NCI-H82 treated with DMSO at 0.1 percent for 48 hours (cell line): ENCODE data around the gene KANSL1.
A peak's percentile ranks its signal among the peaks of the same experiment; 100 is the strongest.
"Not testable (repeated sequence)": the region's sequence is repeated elsewhere in the genome, so short reads cannot be mapped to it uniquely, and the experiment has no call there.

Source experiments
- DNase-seq: peaks from one replicate; lab custom pipeline; 2025; ENCODE audit not compliant: unreplicated experiment; lab: John Stamatoyannopoulos, UW

Gene KANSL1

DNA sequence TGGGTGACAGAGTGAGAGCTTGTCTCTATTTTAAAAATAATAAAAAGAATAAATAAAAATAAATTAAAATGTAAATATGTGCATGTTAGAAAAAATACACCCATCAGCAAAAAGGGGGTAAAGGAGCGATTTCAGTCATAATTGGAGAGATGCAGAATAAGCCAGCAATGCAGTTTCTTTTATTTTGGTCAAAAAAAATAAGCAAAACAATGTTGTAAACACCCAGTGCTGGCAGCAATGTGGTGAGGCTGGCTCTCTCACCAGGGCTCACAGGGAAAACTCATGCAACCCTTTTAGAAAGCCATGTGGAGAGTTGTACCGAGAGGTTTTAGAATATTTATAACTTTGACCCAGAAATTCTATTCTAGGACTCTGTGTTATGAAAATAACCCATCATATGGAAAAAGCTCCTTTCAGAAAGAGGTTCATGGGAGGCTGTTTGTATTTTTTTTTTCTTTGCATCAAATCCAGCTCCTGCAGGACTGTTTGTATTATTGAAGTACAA is 185.7 kb downstream of the KANSL1 start:
- no peak for DNase-seq

DNA sequence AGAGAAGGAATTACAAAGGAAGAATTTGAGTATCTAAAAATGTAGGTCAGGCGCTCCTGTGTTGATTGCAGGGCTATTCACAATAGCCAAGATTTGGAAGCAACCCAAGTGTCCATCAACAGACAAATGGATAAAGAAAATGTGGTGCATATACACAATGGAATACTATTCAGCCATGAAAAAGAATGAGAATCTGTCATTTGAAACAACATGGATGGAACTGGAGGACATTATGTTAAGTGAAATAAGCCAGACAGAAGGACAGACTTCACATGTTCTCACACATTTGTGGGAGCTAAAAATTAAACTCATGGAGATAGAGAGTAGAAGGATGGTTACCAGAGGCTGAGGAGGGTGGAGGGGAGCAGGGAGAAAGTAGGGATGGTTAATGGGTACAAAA is 187.1 kb downstream of the KANSL1 start:
- DNase-seq: not testable (repeated sequence)

DNA sequence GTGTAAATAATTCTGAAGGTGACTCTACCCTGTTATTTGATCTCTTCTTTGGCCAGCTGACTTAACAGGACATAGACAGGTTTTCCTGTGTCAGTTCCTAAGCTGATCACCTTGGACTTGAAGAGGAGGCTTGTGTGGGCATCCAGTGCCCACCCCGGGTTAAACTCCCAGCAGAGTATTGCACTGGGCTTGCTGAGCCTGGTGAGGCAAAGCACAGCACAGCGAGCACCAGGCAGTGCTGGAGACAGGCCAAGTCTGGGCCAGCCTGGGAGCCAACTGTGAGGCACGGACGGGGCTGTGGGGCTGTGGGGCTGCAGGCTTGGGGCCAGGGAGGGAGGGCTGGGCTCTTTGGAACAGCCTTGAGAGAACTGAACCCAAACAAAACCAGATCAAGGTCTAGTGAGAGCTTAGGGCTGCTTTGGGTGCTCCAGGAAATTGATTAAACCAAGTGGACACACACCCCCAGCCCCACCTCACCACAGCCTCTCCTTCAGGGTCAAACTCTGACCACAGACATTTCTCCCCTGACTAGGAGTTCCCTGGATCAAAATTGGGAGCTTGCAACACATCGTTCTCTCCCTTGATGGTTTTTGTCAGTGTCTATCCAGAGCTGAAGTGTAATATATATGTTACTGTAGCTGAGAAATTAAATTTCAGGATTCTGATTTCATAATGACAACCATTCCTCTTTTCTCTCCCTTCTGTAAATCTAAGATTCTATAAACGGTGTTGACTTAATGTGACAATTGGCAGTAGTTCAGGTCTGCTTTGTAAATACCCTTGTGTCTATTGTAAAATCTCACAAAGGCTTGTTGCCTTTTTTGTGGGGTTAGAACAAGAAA is 189.1 kb downstream of the KANSL1 start:
- DNase-seq: no peak

DNA sequence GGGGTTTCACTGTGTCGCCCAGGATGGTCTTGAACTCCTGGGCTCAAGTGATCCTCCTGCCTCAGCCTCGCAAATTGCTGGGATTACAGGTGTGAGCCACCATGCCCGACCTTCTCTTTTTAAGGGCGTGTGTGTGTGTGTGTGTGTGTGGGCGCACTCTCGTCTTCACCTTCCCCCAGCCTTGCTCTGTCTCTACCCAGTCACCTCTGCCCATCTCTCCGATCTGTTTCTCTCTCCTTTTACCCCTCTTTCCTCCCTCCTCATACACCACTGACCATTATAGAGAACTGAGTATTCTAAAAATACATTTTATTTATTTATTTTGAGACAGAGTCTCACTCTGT is 190.3 kb downstream of the KANSL1 start:
- DNase-seq: no peak

DNA sequence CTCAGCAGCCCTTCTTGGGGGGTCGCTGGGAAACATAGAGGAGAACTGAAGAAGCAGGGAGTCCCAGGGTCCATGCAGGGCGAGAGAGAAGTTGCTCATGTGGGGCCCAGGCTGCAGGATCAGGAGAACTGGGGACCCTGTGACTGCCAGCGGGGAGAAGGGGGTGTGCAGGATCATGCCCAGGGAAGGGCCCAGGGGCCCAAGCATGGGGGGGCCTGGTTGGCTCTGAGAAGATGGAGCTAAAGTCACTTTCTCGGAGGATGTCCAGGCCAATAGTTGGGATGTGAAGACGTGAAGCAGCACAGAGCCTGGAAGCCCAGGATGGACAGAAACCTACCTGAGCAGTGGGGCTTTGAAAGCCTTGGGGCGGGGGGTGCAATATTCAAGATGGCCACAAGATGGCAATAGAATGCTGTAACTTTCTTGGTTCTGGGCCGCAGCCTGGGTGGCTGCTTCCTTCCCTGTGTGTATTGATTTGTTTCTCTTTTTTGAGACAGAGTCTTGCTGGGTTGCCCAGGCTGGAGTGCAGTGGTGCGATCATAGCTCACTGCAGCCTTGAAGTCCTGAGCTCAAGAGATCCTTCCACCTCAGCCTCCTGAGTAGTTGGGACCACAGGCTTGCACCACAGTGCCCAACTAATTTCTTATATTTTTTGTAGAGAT is 190.8 kb downstream of the KANSL1 start:
- DNase-seq: peak; percentile 44

DNA sequence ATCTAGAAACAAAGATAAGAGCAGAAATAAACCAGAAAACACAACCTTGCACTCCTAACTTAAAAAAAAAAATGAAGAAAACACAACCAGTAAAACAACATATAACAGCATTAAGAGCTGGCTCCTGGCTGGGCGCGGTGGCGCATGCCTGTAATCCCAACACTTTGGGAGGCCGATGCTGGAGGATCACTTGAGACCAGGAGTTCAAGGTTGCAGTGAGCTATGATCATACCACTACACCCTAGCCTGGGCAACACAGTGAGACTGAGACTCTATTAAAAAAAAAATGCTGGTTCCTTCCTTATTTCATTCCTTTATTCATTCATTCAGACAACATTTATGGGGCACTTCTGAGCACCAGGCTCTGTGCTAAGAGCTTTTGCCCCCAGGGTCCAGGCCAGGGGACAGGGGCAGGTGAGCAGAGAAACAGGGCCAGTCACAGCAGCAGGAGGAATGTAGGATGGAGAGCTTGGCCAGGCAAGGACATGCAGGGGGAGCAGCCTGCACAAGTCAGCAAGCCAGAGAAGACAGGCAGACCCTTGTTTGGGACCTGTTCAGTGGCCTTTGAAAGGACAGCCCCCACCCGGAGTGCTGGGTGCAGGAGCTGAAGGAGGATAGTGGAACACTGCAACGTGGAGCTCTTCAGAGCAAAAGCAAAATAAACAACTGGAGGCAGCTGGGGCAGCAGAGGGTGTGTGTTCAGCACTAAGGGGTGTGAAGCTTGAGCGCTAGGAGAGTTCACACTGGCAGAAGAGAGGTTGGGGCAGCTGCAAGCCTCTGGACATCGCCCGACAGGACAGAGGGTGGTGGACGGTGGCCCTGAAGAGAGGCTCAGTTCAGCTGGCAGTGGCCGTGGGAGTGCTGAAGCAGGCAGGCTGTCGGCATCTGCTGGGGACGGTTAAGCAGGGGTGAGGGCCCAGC is 191.6 kb downstream of the KANSL1 start:
- no peak for DNase-seq

DNA sequence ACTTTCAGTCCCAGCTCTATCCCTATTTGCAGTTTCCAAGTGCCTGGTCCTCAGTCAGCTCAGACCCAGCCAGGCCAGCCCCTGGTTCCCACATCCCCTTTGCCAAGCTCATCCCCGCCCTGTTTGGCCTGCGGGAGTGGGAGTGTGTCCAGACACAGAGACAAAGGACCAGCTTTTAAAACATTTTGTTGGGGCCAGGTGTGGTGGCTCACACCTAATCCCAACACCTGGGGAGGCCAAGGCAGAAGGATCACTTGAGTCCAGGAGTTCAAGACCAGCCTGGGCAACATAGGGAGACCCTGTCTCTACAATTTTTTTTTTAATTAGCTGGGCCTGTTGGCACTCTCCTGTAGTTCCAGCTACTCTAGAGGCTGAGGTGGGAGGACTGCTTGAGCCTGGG is 192.5 kb downstream of the KANSL1 start:
- DNase-seq: no peak

DNA sequence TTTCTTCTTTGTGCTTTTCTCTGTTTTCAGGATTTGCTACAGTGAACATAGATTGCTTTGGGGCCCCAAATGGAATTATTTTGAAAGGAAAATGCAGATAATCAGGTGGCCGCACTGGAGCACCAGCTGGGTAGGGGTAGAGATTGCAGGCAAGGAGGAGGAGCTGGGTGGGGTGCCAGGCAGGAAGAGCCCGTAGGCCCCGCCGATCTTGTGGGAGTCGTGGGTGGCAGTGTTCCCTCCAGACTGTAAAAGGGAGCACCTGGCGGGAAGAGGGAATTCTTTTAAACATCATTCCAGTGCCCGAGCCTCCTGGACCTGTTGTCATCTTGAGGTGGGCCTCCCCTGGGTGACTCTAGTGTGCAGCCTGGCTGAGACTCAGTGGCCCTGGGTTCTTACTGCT is 192.9 kb downstream of the KANSL1 start:
- DNase-seq: no peak

DNA sequence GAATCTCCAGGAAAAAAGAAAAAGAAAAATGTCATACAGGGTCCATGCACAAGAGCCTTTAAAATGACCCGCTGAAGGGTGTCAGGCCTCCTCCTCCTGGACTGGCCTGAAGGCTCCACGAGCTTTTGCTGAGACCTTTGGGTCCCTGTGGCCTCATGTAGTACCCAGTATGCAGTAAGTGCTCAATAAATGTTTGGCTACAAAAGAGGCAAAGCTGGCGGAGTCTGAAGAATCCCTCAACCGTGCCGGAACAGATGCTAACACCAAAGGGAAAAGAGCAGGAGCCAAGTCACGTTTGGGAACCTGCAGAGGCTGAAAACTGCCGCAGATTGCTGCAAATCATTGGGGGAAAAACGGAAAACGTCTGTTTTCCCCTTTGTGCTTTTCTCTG is 193.3 kb downstream of the KANSL1 start:
- no peak for DNase-seq

DNA sequence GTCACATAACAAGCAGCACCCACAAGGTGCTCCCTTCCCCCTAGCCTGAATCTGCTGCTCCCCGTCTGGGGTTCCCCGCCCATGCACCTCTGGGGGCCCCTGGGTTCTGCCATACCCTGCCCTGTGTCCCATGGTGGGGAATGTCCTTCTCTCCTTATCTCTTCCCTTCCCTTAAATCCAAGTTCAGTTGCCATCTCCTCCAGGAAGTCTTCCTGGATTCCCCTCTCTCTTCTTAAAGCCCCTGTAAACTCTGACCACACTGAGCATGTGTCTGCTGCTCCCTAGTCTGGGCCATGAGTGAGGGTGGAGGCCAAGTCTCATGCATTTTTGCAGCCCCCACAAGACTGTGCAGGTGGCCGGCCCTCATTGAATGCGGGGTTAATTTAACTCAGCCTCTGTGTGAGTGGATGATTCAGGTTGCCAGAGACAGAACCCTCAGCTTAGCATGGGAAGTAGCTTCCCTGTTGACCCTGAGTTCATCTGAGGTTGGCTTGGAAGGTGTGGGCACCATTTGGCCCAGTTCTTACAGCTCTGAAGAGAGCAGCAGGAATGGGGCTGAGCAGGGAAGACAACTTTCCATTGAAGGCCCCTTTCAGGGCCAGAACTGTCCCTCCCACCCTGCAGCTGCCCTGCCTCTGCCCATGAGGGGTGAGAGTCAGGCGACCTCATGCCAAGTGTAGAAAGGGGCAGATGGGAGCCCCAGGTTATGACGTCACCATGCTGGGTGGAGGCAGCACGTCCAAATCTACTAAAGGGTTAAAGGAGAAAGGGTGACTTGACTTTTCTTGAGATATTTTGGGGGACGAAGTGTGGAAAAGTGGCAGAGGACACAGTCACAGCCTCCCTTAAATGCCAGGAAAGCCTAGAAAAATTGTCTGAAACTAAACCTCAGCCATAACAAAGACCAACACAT is 194.0 kb downstream of the KANSL1 start, which contains the start of gene STH:
TSS of gene STH (plus strand) at position 264 of the 913 bp plus-strand sequence. CDS start at position 294, 30 bp downstream.
- no peak for DNase-seq

DNA sequence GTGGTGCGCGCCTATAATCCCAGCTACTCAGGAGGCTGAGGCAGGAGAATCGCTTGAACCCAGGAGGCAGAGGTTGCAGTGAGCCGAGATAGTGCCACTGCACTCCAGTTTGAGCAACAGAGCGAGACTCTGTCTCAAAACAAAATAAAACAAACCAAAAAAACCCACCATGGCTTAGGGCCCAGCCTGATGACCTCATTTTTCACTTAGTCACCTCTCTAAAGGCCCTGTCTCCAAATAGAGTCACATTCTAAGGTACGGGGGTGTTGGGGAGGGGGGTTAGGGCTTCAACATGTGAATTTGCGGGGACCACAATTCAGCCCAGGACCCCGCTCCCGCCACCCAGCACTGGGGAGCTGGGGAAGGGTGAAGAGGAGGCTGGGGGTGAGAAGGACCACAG is 195.6 kb downstream of the KANSL1 start:
- no peak for DNase-seq

DNA sequence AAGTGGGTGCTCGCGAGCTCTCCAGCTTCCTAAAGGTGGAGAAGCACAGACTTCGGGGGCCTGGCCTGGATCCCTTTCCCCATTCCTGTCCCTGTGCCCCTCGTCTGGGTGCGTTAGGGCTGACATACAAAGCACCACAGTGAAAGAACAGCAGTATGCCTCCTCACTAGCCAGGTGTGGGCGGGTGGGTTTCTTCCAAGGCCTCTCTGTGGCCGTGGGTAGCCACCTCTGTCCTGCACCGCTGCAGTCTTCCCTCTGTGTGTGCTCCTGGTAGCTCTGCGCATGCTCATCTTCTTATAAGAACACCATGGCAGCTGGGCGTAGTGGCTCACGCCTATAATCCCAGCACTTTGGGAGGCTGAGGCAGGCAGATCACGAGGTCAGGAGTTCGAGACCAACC is 196.1 kb downstream of the KANSL1 start:
- DNase-seq: no peak

DNA sequence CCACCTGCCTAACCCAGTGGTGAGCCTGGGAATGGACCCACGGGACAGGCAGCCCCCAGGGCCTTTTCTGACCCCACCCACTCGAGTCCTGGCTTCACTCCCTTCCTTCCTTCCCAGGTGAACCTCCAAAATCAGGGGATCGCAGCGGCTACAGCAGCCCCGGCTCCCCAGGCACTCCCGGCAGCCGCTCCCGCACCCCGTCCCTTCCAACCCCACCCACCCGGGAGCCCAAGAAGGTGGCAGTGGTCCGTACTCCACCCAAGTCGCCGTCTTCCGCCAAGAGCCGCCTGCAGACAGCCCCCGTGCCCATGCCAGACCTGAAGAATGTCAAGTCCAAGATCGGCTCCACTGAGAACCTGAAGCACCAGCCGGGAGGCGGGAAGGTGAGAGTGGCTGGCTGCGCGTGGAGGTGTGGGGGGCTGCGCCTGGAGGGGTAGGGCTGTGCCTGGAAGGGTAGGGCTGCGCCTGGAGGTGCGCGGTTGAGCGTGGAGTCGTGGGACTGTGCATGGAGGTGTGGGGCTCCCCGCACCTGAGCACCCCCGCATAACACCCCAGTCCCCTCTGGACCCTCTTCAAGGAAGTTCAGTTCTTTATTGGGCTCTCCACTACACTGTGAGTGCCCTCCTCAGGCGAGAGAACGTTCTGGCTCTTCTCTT is 196.8 kb downstream of the KANSL1 start:
- DNase-seq: no peak

DNA sequence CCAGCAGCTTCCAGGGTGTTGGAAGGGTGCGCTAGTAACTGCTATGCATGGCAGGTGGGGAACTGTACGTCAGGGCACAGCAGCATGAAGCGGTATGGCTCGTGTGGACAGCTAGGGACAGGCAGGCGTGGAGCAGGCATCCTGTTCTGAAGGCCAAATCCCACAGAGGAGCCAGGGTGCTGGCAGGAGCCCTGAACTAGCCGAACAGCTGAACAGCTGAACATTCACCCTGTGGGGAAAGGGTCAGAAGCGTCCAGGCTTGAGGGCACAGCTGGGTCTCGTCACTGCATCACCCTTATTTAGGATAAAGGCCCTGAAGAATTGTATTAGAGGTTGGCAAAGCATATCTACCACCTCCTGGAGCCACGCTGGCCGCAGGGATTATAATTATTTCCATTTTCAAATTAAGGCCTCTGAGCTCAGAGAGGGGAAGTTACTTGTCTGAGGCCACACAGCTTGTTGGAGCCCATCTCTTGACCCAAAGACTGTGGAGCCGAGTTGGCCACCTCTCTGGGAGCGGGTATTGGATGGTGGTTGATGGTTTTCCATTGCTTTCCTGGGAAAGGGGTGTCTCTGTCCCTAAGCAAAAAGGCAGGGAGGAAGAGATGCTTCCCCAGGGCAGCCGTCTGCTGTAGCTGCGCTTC is 197.5 kb downstream of the KANSL1 start:
- no peak for DNase-seq

DNA sequence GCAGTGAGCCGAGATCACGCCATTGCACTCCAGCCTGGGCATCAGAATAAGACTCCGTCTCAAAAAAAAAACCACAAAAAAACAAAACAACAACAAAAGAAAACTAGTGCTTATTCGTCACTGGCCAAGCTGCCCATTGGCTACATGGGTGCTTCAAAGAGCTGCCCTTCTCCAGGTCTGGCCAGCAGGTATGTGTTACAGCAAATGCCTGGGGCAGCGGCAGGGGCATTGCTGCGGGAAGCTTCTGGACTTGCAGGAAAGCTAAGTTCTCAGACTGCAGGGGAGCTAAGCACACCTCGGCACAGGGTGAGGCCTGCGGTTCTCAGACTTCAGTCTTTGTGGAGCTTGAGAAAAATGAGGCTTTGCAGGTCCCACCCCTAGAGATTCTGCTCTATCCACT is 198.2 kb downstream of the KANSL1 start:
- DNase-seq: no peak

DNA sequence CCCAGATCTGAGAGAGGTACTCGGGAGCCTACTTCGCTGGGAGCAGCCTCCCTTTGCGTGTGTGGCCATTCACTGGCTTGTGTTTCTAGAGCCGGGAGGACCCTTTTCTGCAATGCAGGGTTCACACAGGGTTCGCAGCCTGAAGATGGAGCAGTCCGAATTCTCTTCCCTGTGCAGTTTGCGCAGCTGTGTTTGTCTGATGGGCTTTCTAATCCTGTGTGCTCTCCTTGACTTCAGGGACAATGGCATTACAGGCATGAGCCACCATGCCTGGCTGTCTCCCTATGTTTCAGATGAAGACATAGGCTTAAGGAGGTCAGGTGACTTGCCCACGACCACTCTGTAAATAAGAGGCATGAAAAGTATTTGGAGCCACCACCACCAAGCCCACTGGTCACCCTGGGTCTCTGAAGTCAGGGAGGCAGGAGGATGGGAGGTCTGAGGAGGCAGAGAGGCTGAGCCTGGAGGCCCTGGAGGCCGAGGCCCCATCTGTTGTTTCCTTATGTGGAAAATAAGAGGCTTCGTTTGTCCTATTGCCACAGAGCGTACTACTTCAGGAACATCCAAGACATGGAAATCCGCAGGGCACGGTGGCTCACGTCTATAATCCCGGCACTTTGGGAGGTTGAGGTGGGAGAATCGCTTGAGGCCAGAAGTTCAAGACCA is 199.1 kb downstream of the KANSL1 start:
- DNase-seq: no peak

DNA sequence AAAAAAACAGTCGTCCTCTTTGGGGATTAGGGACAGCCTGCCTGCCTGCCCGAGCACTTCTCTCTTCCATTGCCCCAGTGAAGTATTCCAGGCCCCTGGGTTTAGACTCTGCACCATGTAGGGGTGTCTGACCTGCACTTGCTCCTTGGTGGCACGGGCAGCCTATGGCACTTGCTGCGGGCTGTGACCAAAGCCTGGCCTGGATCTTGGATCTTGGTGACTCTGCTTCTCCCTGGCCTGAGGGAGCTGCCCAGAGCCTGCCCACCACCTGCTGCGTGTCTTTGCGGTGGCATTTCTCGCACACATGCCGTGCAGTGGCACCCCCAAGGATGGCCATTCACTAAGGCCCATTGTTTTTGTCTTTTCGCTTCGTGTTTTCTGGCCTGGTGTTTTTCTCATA is 200.3 kb downstream of the KANSL1 start:
- DNase-seq: no peak

DNA sequence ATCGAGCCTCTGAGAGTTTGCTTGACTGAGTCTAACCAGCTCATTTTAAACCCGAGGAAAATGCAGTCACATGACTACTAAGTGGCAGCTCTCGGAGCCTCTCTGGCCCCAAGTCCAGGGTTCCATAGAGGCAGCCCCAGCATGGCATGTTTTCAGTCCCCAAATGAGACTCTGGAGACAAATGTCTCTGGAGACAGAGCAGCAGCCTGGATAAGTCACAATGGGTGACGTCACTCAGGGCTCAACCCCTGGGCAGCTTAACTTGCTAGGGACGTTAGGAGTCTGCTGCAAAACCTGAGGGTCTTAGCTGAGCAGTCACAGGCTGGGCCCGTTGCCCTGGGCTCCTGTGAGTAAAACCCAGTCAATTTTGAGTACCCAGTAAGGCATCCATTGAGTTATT is 201.1 kb downstream of the KANSL1 start:
- no peak for DNase-seq

DNA sequence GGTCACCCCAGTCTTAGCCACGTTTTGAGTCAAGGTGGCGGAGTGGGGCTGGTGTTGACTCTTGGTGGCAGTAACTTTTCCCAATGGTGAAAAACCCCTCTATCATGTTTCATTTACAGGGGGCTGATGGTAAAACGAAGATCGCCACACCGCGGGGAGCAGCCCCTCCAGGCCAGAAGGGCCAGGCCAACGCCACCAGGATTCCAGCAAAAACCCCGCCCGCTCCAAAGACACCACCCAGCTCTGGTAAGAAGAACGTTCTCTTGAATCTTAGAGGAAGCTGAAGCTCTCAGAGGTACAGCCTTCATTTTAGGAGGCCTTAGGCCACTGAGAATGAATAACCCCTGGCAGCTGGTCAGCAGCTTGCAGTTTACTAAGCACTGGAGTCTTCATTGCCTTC is 201.9 kb downstream of the KANSL1 start:
- no peak for DNase-seq
